WI38 (cell line): ENCODE results near the gene ABI1.

Experiments used
- H3K4me3 ChIP-seq: 2 replicates; pipeline ENCODE4 v1.5.1; 2011; ENCODE audit warnings: low read depth, mild to moderate bottlenecking, control low read depth, low read length
- CTCF ChIP-seq: IDR thresholded peaks from 2 replicates; pipeline ENCODE4 v1.5.1; 2012; ENCODE audit warnings: low read depth, mild to moderate bottlenecking, control low read depth, low read length

ABI1 gene

GRCh38 chr10:26714415-26715136 is 146.2 kb downstream of the ABI1 start:
- H3K4me3 ChIP-seq: no peak overlapping the region
- no peak for TF ChIP-seq CTCF

DNA sequence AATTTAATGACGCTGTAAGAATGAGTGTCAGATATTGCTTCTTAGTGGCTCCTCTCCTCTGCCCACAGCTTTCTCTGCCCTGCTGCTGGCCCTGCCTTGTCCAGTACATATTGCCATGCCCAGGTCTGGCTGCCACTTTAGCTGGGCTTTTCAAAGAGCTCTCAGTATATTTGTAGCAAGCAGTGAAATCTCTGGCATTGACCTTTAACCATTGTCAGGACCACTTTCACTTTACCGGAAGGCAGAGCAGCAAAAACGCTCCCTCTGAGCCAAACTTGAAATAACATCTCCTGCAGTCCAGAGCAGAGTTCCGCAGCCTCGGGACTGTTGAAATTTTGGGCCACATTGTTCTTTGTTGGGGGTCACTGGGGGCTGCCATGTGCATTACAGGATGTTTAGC is 149.4 kb downstream of the ABI1 start:
- H3K4me3 ChIP-seq: no peak overlapping the region
- no peak for TF ChIP-seq CTCF

- TF ChIP-seq CTCF: no peak
- no peak overlapping the region for H3K4me3 ChIP-seq
Measured at GRCh38 chr10:26706936-26707335, 153.8 kb downstream of the ABI1 start.

GRCh38 chr10:26706206-26706605 is 154.6 kb downstream of the ABI1 start:
- no peak for TF ChIP-seq CTCF
- H3K4me3 ChIP-seq: no peak overlapping the region

DNA sequence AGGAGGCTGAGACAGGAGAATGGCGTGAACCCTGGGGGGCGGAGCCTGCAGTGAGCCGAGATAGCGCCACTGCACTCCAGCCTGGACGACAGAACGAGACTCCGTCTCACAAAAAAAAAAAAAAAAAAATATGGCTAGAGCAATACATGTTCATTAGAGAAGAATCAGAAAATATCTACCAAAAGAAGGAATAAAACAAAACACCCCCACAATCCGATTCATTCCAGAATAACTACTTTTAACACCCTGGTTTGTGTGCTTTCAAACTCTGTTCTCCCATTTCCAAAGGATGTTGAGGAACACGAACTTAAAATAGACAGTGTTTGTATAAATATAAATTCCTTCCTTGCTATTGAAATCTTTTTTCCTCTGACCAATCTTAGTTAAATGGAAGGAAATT is 156.8 kb downstream of the ABI1 start:
- TF ChIP-seq CTCF: no peak

GRCh38 chr10:26703096-26703495 is 157.7 kb downstream of the ABI1 start:
- no peak for TF ChIP-seq CTCF
- H3K4me3 ChIP-seq: no peak overlapping the region

More for the DNA sequence above, 156.8 kb downstream of the ABI1 start:
- no peak overlapping the region for H3K4me3 ChIP-seq

DNA sequence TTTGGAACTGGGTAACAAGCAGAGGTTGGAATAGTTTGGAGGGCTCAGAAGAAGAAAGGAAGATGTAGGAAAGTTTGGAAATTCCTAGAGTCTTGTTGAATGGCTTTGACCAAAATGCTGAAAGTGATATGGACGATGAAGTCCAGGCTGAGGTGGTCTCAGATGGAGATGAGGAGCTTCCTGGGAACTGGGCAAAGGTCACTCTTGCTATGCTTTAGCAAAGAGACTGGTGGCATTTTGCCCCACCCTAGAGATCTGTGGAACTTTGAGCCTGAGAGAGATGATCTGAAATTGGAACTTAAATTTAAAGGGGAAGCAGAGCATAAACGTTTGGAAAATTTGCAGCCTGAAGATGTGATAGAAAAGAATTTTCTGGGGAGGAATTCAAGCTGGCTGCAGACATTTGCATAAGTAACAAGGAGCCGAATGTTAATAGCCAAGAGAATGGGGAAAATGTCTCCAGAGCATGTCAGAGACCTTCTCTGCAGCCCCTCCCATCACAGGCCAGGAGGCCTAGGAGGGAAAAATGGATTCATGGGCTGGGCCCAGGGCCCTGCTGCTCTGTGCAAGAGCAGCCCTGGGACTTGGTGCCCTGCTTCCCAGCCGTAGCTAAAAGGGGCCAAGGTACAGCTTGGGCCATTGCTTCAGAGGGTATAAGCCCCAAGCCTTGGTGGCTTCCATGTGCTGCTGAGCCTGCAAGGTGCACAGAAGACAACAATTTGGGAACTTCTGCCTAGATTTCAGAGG is 159.7 kb downstream of the ABI1 start:
- no peak for TF ChIP-seq CTCF
- no peak overlapping the region for H3K4me3 ChIP-seq
